HG03571 (cell line): Measurements from ENCODE around the gene MED9.

ENCODE experiments used
- ATAC-seq: cut with Tn5 transposase; IDR thresholded peaks from one replicate; pipeline ENCODE4 v1.9.1; 2021; ENCODE audit not compliant: unreplicated experiment

Gene MED9

DNA sequence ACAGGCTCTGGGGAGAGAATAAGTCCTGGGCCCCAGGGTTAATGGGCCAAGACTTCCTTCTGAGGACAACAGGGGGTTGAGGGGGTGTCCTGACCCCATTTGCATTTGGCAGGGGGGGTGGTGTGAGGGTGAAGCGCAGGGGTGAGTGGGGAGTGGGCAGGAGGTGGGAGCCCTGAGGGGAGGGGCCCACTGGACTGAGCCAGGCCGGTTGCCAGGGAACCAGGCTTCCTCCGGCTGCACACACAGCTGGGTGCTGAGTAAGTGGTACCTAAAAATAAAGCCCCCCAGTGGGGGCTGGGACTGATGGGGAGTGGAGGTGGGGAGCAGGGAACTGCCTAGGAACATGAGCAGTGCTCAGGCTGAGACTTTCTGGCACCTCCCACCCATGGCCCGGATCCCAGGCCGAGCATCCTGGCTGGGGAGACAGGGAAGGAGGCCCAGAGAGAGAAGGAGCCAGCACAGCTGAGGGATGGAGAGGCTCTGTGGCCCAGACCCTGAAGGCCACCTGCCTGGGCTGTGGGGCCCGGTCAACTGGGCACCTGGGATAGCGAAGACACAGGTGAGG is 26.8 kb downstream of the MED9 start:
- ATAC-seq = no peak

DNA sequence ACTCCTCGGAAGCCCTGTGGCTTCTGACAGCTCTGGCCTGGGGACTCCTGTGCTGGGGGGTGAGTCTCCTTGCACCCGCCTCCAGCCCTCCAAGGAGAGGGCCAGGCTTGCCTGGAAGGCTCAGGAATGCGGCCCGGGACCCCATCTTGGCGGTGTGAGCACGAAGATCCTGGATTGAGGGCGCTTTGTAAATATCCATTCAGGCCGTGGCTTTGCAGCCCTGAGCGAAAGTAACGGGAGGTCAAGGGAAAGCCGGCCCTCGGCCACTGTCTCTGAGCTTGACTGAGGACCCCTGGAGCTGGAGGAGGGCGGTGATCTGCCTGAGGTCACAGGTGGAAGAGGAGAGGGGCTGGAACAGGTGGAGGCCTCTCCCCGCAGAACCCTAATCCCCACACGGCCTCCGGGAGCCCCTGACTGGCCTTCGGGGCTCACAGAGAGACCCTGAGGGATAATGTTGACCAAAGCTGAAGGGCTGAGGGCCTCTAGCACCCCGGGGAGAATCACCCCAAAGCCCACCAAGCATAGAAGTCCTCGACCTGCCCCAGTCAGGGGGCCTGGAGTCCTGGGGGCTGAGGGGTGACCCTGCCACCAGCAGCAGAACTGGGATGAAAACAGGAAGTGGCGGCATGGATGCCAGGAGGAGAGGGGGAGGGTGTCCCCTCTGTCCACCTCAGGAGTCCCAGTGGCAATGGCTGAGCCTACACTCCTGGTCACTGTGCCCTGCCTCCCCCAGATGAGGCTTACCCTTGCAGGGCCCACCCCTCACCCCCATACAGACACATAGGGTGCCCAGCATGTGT is 27.7 kb downstream of the MED9 start:
- no peak for ATAC-seq

DNA sequence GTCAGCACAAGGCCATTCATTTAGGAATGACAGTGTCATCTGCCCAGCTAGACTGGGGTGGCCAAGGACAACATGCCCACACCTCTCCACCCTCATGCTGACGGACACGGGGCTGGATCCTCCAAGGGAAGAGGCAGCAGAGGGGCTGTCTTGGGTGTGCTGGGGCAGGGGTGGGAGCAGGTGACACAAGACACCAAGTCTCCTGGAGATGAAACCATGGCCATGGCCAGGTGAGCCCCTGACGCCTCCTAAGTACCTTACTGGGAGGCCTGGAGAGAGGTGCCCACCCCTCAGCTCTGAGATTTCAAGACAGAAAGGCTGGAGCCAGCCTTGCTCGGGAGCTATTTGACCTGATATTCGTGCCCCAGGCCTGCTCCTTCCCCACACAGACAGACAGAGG is 28.4 kb downstream of the MED9 start:
- no peak for ATAC-seq

DNA sequence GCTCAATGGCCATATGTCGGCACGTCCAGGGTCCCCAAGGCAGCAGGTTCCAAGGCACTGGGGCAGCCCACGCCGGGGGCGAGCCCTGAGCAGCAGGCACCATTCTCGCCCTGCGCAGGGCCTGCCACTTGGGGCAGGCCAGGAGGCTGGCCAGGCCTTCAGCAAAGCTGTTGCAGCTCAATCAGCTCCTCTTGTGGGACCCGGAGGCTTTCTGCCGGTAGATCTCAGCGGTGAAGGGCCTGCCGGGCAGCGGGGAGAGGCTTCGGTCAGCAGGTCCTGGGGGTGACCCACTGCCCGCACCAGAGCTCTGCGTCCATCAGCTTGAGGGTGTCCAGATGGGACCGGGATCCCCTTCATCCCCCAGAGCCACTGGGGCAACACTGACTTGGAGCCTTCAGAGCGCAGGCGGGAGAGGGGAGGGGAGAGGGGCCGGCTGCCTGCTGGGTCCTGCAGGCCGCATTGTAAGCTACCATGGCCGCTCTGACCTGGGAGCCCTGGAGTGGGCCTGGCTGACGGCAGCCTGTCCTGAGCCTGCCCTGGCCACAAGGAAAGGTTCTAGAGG is 28.9 kb downstream of the MED9 start:
- no peak for ATAC-seq

DNA sequence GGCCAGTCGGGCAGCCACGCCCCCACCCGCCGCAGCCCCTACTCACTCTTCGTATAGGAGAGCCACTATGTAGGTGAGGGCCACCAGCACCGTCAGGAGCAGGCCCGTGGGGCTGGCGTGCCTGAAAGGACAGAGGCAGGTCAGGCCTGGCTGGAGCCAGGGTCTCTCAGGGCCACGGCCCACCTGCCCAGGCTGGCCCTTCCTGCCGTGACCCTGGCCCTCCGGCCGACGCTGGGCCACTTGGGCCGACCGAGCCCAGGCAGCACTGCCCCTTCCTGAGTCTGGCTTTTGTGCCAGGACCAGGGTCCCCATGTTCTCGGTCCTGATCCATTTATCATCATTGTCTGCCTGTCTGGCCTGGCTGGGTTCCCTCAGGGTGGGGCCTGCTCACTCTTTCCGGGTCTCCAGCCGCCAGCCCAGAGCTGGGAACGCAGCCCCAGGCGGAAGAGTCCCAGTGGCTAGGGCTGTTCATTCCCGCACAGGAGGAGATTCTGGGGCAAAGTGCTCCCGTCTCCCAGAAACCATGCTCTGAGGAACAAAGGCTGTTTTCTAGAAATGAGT is 29.5 kb downstream of the MED9 start:
- no peak for ATAC-seq

DNA sequence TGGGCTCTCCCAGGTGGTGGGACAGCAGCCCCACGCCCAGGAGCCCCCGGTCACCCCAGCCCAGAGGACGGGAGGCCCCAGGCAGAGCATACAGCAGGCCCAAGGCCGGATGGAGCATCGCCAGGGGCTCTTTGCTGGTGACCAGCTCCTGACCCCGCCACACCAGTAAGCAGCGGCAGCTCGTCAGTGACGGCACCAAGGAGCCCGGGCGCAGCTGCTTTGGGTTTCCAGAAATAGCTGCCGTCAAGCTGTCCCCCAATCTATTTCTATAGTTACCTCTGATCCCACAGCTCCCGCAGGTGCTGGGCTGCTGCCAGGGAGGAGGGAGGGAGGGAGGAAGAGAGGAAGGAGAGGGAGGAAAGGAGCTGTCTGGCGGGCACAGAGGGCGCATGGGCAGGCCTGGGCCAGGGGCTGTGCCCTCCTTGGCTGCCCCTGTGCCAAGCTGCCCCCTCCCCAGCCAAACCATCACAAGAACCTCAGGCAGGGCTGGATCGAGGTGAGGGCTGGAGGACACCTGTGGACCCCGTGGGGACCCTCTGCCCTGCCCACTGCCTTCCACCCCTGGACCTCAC is 30.2 kb downstream of the MED9 start:
- no peak for ATAC-seq

DNA sequence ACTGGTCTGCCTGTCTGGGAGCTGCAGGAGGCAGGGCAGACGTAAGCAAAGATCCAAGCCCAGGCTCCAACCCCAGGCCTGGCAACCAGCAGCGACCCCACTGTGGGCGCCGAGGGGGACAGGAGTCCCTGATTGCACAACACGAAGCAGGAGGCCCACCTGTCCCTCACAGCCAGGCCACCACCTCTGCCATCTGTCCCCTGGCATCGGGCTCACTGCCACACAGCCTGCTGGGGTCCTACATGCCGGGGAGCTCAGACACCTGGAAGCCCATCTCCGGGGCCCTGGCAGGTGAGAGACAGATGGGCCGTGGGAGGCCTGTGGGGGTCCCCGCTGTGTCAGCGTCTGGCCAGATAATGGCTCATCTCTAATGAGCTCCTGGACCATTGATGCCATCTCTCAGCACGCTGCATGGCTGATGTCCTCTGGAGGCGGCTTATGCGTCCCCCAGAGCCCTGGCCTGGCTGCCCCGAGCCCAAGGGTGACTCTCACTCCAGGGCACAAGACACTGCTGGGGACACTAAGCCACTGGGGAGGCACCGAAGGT is 30.7 kb downstream of the MED9 start:
- no peak for ATAC-seq

DNA sequence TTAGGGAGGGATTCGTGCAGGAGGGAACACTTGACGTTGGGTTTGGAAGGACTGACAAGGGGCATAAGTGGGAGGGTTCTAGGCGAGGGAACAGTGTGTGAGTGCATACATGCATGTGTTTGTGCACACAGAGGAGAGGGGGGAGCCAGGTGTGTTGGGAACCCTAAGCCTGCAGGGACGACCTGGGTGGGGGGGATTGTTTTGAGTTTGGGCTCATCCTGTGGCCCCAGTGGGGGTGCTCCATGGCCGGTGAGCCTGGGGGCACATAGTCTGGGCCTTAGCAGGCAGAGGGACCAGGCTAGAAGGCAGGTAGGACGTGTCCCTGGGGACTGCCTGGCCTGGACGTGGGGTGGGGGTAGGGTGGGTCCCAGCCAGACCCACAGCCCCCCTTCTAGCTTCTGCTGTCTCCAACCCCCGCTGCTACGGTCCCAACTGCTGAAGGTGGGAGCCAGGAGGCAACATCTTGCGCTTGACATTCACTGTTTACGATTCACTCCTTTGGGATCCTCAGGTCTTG is 31.3 kb downstream of the MED9 start:
- ATAC-seq = no peak

DNA sequence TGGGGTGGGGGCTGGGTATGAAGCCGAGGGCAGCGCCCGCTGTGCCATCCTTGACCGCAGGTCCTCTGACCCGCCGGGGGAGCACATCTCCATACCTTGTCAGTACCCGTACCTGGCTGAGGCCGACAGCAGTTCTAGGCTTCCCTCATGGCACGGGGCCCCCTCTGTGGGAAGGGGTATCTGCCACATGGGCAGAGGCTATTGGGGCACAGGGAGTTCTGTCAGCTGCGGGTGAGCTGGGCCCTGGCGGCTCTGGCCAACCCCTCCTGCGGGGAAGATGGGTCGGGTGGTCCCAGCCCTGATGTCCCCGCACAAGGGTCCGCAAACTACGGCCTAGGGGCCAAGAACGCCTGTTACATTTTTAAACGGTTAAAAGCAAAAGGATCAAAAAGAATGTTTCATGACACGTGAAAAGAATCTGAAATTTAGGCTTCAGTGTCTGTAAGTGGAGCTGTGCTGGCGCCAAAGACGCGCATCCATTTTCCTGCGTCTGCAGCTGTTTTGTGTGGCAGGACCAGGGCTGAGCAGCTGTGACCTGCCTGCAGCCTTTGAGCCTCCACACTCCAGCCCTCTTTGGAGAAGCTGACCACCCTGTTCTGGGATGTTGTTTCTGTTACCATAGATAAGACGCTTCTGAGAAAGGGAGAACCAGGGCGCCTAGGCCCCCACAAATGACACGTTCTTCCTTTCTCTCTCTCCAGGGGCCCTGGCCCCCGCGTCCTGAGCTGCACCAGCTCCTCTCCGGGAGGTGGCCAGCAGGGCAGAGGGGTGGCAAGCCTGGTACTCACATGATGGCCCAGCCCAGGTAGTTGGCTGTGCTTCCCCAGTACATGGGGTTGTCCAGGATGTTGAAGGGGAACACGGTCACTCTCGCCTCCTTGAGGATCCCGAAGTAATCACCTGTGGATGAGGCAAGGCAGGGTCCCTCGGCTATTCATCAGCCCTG is 32.1 kb downstream of the MED9 start:
- no peak for ATAC-seq

DNA sequence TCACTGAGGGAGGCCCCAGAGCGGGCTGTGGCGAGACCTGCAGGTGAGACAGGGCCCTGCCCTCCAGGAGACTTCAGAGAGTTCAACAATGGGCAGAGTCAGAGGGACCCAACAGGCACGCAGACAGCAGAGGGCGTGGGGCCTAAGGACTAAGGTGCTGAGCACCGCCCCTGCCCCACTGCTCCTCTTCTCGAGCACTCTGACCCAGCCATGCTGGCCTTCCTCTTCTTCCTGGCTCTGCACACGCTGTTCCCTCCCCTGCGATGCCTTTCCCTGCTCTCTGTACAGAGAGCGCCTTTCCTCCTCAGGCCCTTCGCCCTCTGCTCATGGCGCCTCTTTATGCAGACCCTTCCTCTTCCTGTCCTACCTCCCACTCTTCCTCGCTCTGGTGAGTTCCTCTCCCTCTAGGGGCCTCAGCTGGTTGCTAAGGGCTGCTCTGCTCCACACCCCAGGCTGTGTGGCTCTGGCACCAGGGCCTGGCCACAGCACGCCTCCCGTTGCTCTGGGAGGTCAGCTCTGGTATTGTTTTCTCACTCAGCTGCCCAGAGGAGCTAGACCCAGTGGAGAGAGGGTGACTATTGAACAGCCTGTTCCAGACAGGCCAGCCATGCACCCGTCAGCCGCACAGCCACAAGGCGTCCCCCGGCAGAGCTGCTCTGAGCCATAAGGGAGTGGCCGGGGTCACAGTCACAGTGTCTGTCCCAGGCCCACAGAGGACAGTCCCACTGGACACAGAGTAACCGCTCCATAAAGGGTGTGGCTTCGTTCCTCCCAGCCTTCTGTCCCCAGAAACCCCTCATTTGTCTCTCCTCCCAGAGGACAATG is 33.0 kb downstream of the MED9 start:
- ATAC-seq = no peak

DNA sequence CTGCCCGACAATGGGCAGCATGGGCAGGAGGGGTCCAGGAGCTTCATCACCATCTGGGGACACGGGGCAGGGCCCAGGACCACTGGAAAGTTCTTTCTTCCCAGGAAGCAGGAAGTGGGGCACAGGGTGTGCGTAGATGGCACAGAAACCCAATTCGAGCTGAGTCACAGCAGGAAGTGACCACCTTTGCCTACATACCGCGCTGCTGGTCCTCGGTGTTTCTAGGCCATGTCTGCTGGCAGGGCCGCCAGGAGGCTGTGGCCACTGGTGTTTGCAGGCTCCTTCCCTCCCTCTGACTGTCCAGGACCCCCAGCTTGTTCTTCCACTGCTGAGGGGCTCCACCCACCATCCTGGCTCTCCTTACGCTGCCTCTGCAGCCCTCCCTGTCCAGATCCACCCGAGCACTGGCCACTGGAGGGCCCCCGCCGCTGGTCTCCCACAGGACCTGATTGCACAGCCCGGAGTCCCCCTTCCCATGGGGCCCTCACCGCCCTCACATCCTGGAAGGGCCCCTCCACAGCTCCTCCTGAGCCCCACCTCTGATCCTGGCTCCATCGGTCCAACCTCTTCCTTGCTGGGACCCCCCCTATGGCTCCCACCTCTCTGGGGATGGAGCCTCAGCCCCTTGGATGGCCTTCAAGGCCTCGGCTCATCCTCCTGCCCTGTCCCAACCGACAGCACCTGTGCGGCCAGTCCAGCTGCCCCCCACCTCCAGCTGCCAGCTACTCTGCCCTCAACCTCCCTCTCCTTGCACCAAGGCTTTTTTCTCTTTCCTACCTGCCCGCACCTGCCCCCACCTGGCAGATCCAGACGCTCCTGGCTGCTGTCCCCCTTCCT is 33.9 kb downstream of the MED9 start:
- no peak for ATAC-seq

DNA sequence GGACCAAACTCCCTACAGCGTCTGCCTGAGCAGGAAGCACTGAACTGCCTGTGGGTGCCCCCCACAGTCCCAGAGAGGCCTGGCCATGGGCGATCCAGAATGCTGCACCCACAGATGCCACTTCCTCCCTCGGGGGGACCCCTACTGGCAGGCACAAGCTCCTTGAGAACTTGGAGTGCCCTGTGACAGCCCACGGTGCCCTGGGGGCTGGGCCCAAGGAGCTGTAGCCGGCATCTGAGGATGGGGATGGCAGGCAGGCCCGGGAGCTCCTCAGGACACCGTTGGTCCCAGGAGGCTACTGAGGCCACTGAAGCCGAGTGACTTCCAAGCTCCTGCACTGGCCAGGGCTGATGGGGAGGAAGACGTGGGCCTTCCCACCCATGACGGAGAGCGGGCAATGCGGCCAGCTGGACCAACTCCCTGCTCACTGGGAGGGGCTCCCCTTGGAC is 34.5 kb downstream of the MED9 start:
- no peak for ATAC-seq

DNA sequence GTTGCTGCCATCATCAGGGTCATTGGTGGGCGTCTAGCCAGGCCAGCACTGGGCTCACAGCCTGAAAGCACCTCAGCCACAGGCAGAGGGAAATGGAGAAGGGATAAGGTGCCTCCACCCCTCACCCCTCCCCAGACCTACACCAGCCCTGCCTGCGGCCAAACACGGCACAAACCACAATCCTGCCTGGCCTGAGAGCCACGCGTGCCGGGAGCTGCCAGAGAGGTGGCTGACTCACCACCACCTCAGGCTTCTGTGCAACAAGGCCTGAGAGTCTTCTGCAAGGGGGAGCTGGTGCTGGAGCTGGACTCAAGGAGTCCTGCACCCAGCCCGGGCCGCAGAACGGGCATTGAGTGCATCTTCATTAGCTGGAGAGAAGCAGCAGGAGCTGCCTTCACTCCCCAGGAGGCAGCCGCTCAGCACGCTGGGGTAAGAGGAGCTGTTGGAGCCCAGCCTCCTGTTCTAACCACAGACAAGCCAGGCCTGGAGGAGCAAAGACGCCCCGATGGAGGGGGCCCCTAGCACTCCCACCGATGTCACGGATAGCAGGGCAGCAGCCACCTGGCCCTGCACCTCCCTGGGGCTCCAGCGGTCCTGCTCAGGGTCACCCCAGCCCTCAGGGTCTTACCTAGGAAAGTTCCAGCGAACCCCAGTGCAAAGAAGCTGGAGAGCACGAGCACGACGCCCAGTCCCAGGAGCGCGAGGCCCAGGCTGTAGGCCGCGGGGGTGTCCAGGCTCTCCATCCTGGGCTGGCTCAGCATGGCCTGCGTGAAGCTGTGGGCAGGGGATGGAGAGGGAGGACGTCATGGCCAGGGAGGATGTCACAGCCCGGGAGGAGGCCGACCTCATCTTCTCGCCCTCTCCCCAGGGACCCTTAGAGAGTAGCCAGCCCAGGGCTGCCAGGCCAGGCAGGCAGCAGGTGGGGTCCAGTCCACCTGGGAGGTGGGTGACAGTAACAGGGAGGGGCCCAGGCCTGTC is 35.4 kb downstream of the MED9 start:
- no peak for ATAC-seq

DNA sequence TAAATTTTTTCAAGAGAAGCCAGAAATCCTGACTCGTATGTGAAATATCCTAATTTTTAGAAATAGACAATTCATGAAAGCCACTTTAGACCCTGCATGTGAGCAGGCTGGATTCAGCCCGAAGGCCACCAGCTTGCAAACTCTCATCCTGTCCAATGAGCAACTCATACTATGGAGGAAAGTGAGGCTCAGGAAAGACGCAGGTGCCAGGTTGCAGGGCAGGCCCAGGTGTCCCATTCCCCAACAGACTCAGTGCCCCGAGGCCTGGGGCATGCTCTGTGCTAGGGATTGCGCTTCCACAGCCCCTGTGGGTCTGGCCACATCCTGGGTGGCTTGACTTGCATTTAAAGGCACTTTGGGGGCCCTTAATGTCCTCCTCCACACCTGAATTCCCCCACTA is 36.1 kb downstream of the MED9 start:
- no peak for ATAC-seq

DNA sequence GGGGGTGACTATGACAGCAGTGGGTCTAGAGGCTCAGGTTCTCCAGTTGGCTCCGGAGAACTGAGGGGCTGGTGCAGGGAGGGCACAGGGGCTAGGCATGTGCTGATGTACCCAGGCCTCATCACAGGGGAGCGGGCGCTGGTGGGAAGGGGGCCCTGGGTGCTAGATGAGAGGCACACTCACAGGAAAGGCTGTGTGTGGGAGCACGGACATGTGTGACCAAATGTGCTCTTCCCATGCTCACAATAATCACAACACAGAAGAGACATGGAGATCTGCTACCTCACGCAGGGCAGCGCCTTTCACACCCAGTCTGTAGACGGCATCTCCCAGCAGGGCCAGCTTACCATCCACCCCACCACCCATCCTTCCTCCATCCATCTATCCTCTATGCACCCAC is 36.8 kb downstream of the MED9 start:
- no peak for ATAC-seq

DNA sequence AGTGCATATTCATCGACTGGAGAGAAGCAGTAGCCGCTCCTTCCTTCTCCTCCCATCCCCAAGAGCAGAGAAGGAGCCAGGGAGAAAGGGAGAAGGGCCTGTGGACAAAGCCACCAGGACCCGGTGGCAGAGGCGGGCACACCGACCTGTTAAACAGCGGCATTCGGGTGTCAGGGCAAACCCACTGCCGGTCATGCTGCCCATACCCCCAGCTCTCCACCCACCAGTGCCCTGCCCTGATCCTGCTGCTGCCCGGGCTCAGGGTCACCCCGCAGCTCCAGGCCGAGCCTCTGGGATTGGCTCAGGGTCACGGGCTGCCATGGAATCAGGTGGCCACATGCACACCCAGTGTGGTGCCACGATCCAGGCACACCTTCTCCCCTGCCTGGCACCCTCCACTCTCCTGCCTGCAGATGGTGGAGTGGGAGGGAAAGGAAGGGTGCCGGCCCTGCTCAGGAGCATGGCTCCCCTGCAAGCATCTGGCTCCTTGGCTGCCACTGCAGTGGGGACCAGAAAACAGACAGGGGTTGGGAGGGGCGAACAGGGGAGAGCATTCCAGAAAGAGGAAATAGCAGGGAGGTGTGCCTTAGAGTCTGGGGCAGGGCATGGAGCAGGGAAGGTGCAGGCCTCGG is 37.7 kb downstream of the MED9 start:
- ATAC-seq = no peak
